HEK293 (cell line): ENCODE results near the gene INTS1.

Experiments used
- CTCF ChIA-PET: fragments of 350-600 bp; formaldehyde crosslinking; extraction: SDS; loops from one replicate; lab custom pipeline; 2021; ENCODE audit warnings: antibody characterized with exemption; lab: Yijun Ruan, JAX
- POLR2A ChIA-PET: fragments of 300-600 bp; formaldehyde crosslinking; extraction: SDS; loops from one replicate; lab custom pipeline; 2020; ENCODE audit warnings: antibody characterized with exemption, inconsistent platforms; lab: Yijun Ruan, JAX
- H3K27ac ChIP-seq: fragments of 200-500 bp; sonication (Bioruptor generic); 2 replicates; pipeline ENCODE4 v1.5.1; 2014; ENCODE audit warnings: low read depth, low read length, control low read depth, inconsistent platforms; ENCODE audit errors: extremely low read depth
- H3K36me3 ChIP-seq, 2 experiments: fragments of 200-500 bp in 1 of 2; sonication (Bioruptor generic) in 1 of 2; 1 replicate in 1 of 2; 2 replicates in 1 of 2; pipeline ENCODE4 v1.5.1; 2014 to 2017; ENCODE audit warnings: inconsistent platforms in 2 of 2, low read length in 2 of 2; ENCODE audit not compliant: control insufficient read depth in 2 of 2, insufficient read depth in 1 of 2
- H3K4me1 ChIP-seq: fragments of 200-500 bp; sonication (Bioruptor generic); 2 replicates; pipeline ENCODE4 v1.5.1; 2014; ENCODE audit warnings: mild to moderate bottlenecking, low read length, inconsistent platforms; ENCODE audit not compliant: control insufficient read depth, insufficient read depth
- H3K4me3 ChIP-seq: 2 replicates; pipeline ENCODE4 v1.5.1; 2011; ENCODE audit warnings: low read depth, mild to moderate bottlenecking, control low read depth, low read length, moderate library complexity
- H3K9me3 ChIP-seq: fragments of 200-500 bp; sonication (Bioruptor generic); 2 replicates; pipeline ENCODE4 v1.5.1; 2014; ENCODE audit warnings: low read depth, low read length, inconsistent platforms; ENCODE audit not compliant: control insufficient read depth, insufficient read depth
- KLF7 ChIP-seq: fragments of 450-650 bp; formaldehyde crosslinking; IDR thresholded peaks from 2 replicates; pipeline ENCODE4 v1.5.1; 2016; ENCODE audit warnings: missing biosample characterization, missing genetic modification characterization, borderline replicate concordance
- ZFHX2 ChIP-seq: fragments of 450-650 bp; formaldehyde crosslinking; conservative IDR thresholded peaks from 2 replicates; pipeline ENCODE4 v1.5.1; 2016; ENCODE audit warnings: missing biosample characterization, missing genetic modification characterization
- ZFP69B ChIP-seq: fragments of 450-650 bp; formaldehyde crosslinking; IDR thresholded peaks from 2 replicates; pipeline ENCODE4 v1.5.1; 2016; ENCODE audit warnings: missing biosample characterization, missing genetic modification characterization
- ZIC2 ChIP-seq: fragments of 450-650 bp; formaldehyde crosslinking; IDR thresholded peaks from 2 replicates; pipeline ENCODE4 v1.5.1; 2016; ENCODE audit warnings: missing biosample characterization, missing genetic modification characterization
- ZNF394 ChIP-seq: fragments of 450-650 bp; formaldehyde crosslinking; IDR thresholded peaks from 2 replicates; pipeline ENCODE4 v1.5.1; 2016; ENCODE audit warnings: missing biosample characterization, missing genetic modification characterization, mild to moderate bottlenecking, moderate library complexity, borderline replicate concordance
- ZNF514 ChIP-seq: fragments of 450-650 bp; formaldehyde crosslinking; IDR thresholded peaks from 2 replicates; pipeline ENCODE4 v1.5.1; 2016; ENCODE audit warnings: missing biosample characterization, missing genetic modification characterization
- ZNF558 ChIP-seq: fragments of 450-650 bp; formaldehyde crosslinking; IDR thresholded peaks from 2 replicates; pipeline ENCODE4 v1.5.1; 2016; ENCODE audit warnings: missing biosample characterization, missing genetic modification characterization
- ZNF677 ChIP-seq: fragments of 450-650 bp; IDR thresholded peaks from 2 replicates; pipeline ENCODE4 v1.5.0; 2018; ENCODE audit warnings: missing biosample characterization, mild to moderate bottlenecking, missing genetic modification characterization, moderate library complexity
- TF ChIP-seq, protein P1 (sequence below): fragments of 450-650 bp; formaldehyde crosslinking; IDR thresholded peaks from 2 replicates; pipeline ENCODE4 v1.5.1; 2017; ENCODE audit warnings: missing biosample characterization, missing genetic modification characterization
- TF ChIP-seq, protein P2 (sequence below): fragments of 450-650 bp; formaldehyde crosslinking; IDR thresholded peaks from 2 replicates; pipeline ENCODE4 v1.5.1; 2017; ENCODE audit warnings: missing biosample characterization, mild to moderate bottlenecking, missing genetic modification characterization, moderate library complexity
- TF ChIP-seq, protein P3 (sequence below): fragments of 450-650 bp; formaldehyde crosslinking; IDR thresholded peaks from 2 replicates; pipeline ENCODE4 v1.5.1; 2016; ENCODE audit warnings: missing biosample characterization, missing genetic modification characterization, borderline replicate concordance
- TF ChIP-seq, protein P4 (sequence below): fragments of 450-650 bp; formaldehyde crosslinking; IDR thresholded peaks from 2 replicates; pipeline ENCODE4 v1.5.1; 2017; ENCODE audit warnings: missing biosample characterization, missing genetic modification characterization
- TF ChIP-seq, protein P5 (sequence below): fragments of 450-650 bp; formaldehyde crosslinking; IDR thresholded peaks from 2 replicates; pipeline ENCODE4 v1.5.1; 2016; ENCODE audit warnings: missing biosample characterization, missing genetic modification characterization
- TF ChIP-seq, protein P6 (sequence below): fragments of 450-650 bp; formaldehyde crosslinking; IDR thresholded peaks from 2 replicates; pipeline ENCODE4 v1.5.1; 2016; ENCODE audit warnings: missing biosample characterization, missing genetic modification characterization

Gene INTS1

DNA sequence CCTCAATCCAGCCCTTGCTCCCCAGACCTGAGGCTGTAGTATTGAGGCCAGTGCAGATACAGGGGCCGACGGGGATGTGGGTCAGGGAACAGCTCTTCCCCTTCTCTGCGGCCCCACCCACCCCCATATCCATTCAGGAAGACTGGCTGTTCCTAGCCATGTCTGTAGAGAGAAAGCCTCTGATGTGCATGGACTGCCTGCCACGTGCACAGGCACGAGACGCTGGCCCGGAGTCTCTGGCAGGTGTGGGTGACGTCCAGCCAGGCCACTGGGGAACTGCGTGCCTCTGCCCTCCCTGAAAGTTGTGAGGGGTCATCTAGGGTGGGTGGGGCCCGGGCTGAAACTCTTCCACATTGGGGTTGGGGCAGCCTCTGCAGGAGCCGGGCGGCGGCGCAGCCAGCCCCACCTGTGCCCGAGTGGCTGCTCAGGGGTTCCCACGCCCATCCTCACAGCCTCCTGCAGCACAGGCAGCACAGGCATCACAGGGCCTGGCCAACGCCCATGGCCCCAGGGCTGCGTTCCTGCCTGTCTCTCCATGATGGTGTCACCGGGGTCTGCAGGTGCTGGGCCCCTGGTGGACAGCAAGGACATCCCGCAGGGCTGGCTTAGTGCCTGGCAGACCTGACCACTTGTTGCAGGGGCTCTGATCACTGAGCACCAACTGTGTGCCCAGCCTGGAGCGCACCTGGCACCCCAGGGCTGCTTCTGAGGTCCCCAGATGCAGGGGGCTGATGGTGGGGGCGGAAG, 72.4 kb downstream of the INTS1 start (continued):
- TF ChIP-seq, protein P1, sequence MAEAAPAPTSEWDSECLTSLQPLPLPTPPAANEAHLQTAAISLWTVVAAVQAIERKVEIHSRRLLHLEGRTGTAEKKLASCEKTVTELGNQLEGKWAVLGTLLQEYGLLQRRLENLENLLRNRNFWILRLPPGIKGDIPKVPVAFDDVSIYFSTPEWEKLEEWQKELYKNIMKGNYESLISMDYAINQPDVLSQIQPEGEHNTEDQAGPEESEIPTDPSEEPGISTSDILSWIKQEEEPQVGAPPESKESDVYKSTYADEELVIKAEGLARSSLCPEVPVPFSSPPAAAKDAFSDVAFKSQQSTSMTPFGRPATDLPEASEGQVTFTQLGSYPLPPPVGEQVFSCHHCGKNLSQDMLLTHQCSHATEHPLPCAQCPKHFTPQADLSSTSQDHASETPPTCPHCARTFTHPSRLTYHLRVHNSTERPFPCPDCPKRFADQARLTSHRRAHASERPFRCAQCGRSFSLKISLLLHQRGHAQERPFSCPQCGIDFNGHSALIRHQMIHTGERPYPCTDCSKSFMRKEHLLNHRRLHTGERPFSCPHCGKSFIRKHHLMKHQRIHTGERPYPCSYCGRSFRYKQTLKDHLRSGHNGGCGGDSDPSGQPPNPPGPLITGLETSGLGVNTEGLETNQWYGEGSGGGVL (tag by site-specific recombination): no peak
- TF ChIP-seq ZFHX2 (tag by site-specific recombination): no peak
- no peak for TF ChIP-seq ZNF677
- TF ChIP-seq, protein P2, sequence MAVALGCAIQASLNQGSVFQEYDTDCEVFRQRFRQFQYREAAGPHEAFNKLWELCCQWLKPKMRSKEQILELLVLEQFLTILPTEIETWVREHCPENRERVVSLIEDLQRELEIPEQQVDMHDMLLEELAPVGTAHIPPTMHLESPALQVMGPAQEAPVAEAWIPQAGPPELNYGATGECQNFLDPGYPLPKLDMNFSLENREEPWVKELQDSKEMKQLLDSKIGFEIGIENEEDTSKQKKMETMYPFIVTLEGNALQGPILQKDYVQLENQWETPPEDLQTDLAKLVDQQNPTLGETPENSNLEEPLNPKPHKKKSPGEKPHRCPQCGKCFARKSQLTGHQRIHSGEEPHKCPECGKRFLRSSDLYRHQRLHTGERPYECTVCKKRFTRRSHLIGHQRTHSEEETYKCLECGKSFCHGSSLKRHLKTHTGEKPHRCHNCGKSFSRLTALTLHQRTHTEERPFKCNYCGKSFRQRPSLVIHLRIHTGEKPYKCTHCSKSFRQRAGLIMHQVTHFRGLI (tag by site-specific recombination): no peak
- peak; percentile 36; the same call in 1 of the 2 replicates for TF ChIP-seq ZIC2 (tag by site-specific recombination)
- TF ChIP-seq, protein P3, sequence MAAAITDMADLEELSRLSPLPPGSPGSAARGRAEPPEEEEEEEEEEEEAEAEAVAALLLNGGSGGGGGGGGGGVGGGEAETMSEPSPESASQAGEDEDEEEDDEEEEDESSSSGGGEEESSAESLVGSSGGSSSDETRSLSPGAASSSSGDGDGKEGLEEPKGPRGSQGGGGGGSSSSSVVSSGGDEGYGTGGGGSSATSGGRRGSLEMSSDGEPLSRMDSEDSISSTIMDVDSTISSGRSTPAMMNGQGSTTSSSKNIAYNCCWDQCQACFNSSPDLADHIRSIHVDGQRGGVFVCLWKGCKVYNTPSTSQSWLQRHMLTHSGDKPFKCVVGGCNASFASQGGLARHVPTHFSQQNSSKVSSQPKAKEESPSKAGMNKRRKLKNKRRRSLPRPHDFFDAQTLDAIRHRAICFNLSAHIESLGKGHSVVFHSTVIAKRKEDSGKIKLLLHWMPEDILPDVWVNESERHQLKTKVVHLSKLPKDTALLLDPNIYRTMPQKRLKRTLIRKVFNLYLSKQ: no peak
- TF ChIP-seq, protein P4, sequence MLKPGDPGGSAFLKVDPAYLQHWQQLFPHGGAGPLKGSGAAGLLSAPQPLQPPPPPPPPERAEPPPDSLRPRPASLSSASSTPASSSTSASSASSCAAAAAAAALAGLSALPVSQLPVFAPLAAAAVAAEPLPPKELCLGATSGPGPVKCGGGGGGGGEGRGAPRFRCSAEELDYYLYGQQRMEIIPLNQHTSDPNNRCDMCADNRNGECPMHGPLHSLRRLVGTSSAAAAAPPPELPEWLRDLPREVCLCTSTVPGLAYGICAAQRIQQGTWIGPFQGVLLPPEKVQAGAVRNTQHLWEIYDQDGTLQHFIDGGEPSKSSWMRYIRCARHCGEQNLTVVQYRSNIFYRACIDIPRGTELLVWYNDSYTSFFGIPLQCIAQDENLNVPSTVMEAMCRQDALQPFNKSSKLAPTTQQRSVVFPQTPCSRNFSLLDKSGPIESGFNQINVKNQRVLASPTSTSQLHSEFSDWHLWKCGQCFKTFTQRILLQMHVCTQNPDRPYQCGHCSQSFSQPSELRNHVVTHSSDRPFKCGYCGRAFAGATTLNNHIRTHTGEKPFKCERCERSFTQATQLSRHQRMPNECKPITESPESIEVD (tag by site-specific recombination): no peak
- no peak for TF ChIP-seq ZFP69B
- TF ChIP-seq, protein P5, sequence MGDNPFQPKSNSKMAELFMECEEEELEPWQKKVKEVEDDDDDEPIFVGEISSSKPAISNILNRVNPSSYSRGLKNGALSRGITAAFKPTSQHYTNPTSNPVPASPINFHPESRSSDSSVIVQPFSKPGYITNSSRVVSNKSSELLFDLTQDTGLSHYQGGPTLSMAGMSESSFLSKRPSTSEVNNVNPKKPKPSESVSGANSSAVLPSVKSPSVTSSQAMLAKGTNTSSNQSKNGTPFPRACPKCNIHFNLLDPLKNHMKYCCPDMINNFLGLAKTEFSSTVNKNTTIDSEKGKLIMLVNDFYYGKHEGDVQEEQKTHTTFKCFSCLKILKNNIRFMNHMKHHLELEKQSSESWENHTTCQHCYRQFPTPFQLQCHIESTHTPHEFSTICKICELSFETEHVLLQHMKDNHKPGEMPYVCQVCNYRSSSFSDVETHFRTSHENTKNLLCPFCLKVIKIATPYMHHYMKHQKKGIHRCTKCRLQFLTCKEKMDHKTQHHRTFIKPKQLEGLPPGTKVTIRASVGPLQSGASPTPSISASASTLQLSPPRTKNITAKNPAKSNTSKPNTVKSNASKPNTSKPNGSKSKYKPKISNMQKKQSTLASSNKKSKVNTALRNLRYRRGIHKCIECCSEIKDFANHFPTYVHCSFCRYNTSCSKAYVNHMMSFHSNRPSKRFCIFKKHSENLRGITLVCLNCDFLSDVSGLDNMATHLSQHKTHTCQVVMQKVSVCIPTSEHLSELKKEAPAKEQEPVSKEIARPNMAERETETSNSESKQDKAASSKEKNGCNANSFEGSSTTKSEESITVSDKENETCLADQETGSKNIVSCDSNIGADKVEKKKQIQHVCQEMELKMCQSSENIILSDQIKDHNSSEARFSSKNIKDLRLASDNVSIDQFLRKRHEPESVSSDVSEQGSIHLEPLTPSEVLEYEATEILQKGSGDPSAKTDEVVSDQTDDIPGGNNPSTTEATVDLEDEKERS (tag by site-specific recombination): no peak

DNA sequence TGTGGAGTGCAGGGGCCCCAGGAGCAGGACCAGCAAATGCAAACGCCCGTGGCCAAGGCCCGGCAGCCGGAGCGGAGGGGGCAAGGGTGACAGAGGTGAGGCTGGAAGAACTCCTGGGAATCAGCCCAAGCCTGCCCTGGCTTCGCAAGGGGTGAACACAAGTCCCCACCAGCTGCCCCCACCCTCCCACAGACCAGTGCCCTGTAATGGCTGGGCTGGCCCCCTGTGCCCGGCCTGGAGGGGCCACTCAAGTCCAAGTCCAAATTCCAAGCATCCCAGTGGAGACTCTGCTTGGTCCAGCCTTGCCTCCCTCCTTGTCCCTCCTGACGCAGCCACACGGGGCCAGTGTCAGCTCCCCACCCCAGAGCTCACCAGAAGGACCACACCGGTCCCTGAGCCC, 73.0 kb downstream of the INTS1 start:
- Histone ChIP-seq H3K4me3 (no peak overlapping the region), H3K4me1 (no peaks in the 10 kb centered on the region), H3K36me3 (no peaks in the 10 kb centered on the region), H3K9me3 (no peaks in the 10 kb centered on the region), H3K27ac (no peak overlapping the region)
- TF ChIP-seq ZIC2 (tag by site-specific recombination): no peak
- POLR2A ChIA-PET: no interaction called here
- CTCF ChIA-PET: interaction anchor here (0.6 to 1.0 kb wide), 3 partner anchors 21 to 37 kb away, joined by 3 to 4 read pairs (median 4); no protein-coding TSS in a partner anchor

DNA sequence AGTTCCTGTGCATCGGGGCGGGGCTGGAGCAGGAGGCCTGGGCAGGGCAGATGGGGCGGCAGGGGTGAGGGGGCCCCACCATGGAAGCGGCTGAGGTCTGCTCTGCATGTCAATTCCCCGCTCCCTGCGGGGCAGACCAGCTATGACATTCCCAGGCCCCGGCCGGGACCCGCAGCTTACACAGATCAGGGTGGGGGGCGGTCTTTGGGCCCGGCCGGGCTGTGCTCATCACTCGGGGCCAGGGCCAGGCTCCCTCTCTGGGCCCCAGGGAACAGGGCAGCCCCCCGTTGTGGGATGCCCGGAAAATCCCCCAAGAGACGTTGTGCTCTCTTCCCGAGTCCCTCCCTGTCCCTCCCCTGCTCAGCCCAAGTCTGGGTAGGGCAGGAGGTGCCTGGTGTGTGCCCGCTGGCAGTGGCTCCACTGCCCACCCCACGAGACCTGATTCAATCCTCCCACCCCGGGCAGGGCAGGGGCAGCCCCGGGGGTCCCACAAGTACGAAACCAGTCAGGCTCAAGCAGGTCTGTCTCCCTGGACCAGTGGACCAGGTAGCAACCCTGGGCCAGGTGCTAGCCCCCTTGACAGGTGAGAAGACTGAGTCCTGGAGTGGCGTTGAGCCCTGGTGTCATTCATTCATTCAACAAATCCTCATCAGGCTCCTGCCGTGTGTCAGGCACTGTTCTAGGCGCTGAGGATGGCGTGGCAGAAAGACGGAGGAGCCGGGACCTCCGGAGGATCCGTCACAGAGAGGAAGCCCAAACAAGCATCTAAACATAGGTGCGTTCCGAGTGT, 73.9 kb downstream of the INTS1 start:
- Histone ChIP-seq H3K36me3 (no peaks in the 10 kb centered on the region), H3K4me3 (no peak overlapping the region), H3K4me1 (no peaks in the 10 kb centered on the region), H3K27ac (no peak overlapping the region), H3K9me3 (no peaks in the 10 kb centered on the region)
- ChIA-PET POLR2A (no interaction called here), CTCF (interaction anchor here (0.6 to 1.0 kb wide), 3 partner anchors 22 to 409 kb away, joined by 3 to 6 read pairs (median 4); no protein-coding TSS in a partner anchor)
- TF ChIP-seq ZNF558 (no peak), ZNF394 (tag by site-specific recombination) (no peak), KLF7 (no peak), ZNF514 (tag by site-specific recombination) (no peak)
- TF ChIP-seq, protein P6, sequence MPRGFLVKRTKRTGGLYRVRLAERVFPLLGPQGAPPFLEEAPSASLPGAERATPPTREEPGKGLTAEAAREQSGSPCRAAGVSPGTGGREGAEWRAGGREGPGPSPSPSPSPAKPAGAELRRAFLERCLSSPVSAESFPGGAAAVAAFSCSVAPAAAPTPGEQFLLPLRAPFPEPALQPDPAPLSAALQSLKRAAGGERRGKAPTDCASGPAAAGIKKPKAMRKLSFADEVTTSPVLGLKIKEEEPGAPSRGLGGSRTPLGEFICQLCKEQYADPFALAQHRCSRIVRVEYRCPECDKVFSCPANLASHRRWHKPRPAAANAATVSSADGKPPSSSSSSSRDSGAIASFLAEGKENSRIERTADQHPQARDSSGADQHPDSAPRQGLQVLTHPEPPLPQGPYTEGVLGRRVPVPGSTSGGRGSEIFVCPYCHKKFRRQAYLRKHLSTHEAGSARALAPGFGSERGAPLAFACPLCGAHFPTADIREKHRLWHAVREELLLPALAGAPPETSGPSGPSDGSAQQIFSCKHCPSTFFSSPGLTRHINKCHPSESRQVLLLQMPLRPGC (tag by site-specific recombination): no peak
